AG04450 (cell line): ENCODE measurements around the gene ZNF780B. TPM values are rescaled to one million over a fixed set of nuclear protein-coding genes. Genes with fewer than 3 reads are reported as not detected.

ENCODE experiments used
- CTCF ChIA-PET: fragments of 300-600, 350-600 bp; formaldehyde crosslinking; extraction: SDS; loops from one replicate; lab custom pipeline; 2022; ENCODE audit warnings: antibody characterized with exemption, inconsistent platforms; lab: Charles Lee
- POLR2A ChIA-PET: fragments of 350-600 bp; formaldehyde crosslinking; extraction: SDS; loops from one replicate; lab custom pipeline; 2021; ENCODE audit warnings: antibody characterized with exemption, inconsistent platforms; lab: Yijun Ruan, JAX
- DNase-seq: peaks from one replicate; pipeline ENCODE4 v3.0.0-alpha.2; 2011; ENCODE audit warnings: low read depth, low spot score
- H3K27ac ChIP-seq: one replicate; pipeline ENCODE4 v1.5.1; 2012; ENCODE audit warnings: low read depth, low read length, control low read depth
- H3K27me3 ChIP-seq: one replicate; pipeline ENCODE4 v1.6.0; 2012; ENCODE audit warnings: low read length; ENCODE audit not compliant: control insufficient read depth, insufficient read depth
- H3K4me3 ChIP-seq: 2 replicates; pipeline ENCODE4 v1.5.1; 2011; ENCODE audit warnings: mild to moderate bottlenecking, low read depth, low read length, control low read depth
- H3K9me3 ChIP-seq: 2 replicates; pipeline ENCODE4 v1.5.1; 2012; ENCODE audit warnings: low read length; ENCODE audit not compliant: control insufficient read depth, insufficient read depth
- polyA plus RNA-seq: library from polyadenylated mRNA; depleted of rRNA; stranded (reverse); fragments of >200 nt; gene quantifications from 2 replicates; pipeline ENCODE4 v1.2.3, GENCODE V29; 2011
- TF ChIP-seq, protein P1 (sequence below): IDR thresholded peaks from 2 replicates; pipeline ENCODE4 v1.5.1; 2011; ENCODE audit warnings: low read depth, low read length, control low read depth, inconsistent platforms

Gene ZNF780B
- polyA plus RNA-seq, 1 experiment, result 8.3 TPM

DNA sequence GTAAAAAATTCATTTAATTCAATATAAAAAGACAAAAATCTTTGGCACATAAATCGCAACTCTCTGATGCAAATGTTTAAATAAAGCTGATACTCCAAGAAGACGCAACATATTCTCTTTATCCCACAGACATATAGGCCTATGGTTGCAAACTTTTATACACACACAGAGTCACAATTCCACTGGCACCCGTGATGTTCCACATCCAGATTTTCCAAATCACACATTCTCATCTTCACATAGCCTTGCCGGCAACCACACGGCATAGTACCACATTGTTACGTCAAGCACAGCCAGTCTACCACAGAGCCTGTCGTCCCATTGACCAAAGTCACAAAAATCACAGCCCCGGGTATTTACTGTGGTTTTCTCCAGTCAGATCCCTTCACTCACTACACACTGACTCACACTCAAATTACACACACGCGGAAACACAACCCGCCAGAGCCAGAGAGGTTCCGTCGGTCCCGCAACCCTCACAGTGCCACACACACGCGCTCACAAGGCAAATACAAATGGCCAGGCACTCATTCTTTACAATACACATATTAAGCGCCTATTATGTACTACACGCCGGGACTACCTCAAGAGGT, 59.7 kb downstream of the ZNF780B start:
- no peaks in the 10 kb centered on the region for H3K27me3 ChIP-seq
- peak; percentile 3 for DNase-seq
- ChIA-PET POLR2A (interaction anchor here (1.0 kb wide), 1 partner anchor 26 kb away, joined by 8 read pairs; the partner anchor contains the start of gene PSMC4), CTCF (interaction anchor here (1.6 to 2.0 kb wide), 2 partner anchors 26 to 153 kb away, joined by 4 to 9 read pairs; partner anchors contain the start of gene PSMC4)
- peak overlapping the region; percentile 91 for H3K4me3 ChIP-seq
- TF ChIP-seq, protein P1, sequence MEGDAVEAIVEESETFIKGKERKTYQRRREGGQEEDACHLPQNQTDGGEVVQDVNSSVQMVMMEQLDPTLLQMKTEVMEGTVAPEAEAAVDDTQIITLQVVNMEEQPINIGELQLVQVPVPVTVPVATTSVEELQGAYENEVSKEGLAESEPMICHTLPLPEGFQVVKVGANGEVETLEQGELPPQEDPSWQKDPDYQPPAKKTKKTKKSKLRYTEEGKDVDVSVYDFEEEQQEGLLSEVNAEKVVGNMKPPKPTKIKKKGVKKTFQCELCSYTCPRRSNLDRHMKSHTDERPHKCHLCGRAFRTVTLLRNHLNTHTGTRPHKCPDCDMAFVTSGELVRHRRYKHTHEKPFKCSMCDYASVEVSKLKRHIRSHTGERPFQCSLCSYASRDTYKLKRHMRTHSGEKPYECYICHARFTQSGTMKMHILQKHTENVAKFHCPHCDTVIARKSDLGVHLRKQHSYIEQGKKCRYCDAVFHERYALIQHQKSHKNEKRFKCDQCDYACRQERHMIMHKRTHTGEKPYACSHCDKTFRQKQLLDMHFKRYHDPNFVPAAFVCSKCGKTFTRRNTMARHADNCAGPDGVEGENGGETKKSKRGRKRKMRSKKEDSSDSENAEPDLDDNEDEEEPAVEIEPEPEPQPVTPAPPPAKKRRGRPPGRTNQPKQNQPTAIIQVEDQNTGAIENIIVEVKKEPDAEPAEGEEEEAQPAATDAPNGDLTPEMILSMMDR, result no peak
- no peaks in the 10 kb centered on the region; the same call in 1 of the 2 replicates for H3K9me3 ChIP-seq
- H3K27ac ChIP-seq, result peak overlapping the region; percentile 93

DNA sequence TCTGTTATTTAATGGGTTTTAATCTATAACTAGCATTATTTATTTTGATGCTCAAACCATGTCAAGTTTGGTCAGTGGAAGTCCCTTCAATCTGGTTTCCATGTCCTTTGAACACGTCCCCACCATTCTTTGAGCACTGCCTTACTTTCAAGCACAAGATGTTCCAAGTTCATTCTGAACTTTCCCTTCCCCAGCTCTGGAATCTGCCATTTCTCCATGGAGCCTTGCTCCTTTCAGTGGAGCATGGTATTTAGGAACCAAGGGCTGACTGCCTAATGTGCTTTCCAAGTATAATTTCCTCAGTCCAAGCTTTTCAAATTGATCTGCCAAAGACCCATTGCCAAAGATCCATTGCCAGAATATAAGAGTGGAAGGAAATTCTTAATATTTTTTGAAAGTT, 60.2 kb downstream of the ZNF780B start:
- Histone ChIP-seq H3K27me3 (no peaks in the 10 kb centered on the region), H3K4me3 (peak overlapping the region; percentile 91), H3K9me3 (no peaks in the 10 kb centered on the region; the same call in 1 of the 2 replicates), H3K27ac (no peak overlapping the region)
- DNase-seq, result no peak
- ChIA-PET POLR2A (interaction anchor here (0.6 kb wide), 1 partner anchor 462 kb away, joined by 3 read pairs; no protein-coding TSS in a partner anchor), CTCF (interaction anchor here (1.6 to 2.0 kb wide), 2 partner anchors 25 to 152 kb away, joined by 4 to 9 read pairs; partner anchors contain the start of gene PSMC4)
- TF ChIP-seq, protein P1, result no peak

DNA sequence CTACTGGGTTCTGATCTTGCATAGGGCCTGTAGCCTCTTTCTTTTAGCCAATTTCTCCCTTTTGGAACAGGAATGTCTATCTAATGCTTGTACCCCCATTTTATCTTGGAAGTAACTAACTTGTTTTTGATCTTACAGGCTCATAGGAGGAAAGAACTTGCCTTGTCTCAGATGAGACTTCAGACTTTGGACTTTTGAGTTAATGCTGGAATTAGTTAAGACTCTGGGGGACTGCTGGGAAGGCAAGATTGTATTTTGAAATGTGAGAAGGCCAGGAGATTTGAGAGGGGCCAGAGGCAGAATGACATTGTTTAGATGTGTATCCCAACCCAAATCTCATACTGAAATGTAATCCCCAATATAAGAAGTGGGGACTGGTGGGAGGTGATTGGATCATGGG, 61.7 kb downstream of the ZNF780B start:
- H3K27ac ChIP-seq, result no peak overlapping the region
- TF ChIP-seq, protein P1, result no peak
- H3K27me3 ChIP-seq, result no peaks in the 10 kb centered on the region
- no peaks in the 10 kb centered on the region; the same call in 1 of the 2 replicates for H3K9me3 ChIP-seq
- no peak overlapping the region for H3K4me3 ChIP-seq
- ChIA-PET CTCF (no interaction called here), POLR2A (no interaction called here)
- DNase-seq, result no peak

DNA sequence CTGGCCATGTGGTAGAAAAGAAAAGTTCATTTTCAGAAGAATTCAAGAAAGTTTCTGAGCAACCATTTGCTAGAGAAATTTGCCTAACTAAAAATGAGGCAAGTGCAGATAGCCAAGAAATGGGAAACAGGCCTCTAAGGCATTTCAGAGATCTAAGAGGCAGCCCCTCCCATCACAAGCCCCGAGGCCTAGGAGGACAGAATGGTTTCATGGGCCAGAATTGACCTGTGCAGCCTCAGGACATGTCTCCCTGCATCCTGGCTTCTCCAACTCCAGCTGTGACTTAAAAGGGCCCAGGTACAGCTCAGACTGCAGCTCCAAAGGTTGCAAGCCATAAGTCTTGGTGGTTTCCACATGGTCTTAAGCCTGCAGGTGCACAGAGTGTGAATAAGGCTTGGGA, 62.4 kb downstream of the ZNF780B start:
- no peak overlapping the region for H3K4me3 ChIP-seq
- ChIA-PET POLR2A (no interaction called here), CTCF (interaction anchor here (0.6 kb wide), 1 partner anchor 23 kb away, joined by 3 read pairs; no protein-coding TSS in a partner anchor)
- no peak for DNase-seq
- no peaks in the 10 kb centered on the region; the same call in 1 of the 2 replicates for H3K9me3 ChIP-seq
- no peaks in the 10 kb centered on the region for H3K27me3 ChIP-seq
- no peak overlapping the region for H3K27ac ChIP-seq
- TF ChIP-seq, protein P1, result no peak

DNA sequence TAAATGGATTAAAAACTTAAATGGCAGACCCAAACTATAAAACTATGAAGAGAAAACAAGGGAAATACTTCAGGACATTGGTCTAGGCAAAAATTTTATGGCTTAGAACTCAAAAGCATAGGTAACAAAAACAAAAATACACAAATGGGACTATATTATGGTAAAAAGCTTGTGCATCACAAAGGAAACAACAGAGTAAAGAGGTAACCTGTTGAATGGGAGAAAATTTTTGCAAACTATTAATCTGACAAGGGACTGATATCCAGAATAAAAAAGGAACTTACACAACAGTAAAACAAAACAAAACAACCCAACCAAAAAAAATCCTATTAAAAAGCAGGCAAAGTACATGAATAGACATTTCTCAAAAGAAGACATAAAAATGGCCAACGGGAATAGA, 68.4 kb downstream of the ZNF780B start:
- H3K27me3 ChIP-seq, result no peaks in the 10 kb centered on the region
- POLR2A ChIA-PET, result no interaction called here
- no peak for DNase-seq
- CTCF ChIA-PET, result no interaction called here
- H3K9me3 ChIP-seq, result peaks cover 9% of the 10 kb centered on the region; the same call in 1 of the 2 replicates
- no peak overlapping the region for H3K4me3 ChIP-seq
- TF ChIP-seq, protein P1, result no peak
- H3K27ac ChIP-seq, result no peak overlapping the region
